Measurements from ENCODE around the gene NCF4. TPM values are rescaled to one million over a fixed set of nuclear protein-coding genes. Genes with fewer than 3 reads are reported as not detected.

The NCF4 gene
- total RNA-seq, 1 donor = 108 TPM

DNA sequence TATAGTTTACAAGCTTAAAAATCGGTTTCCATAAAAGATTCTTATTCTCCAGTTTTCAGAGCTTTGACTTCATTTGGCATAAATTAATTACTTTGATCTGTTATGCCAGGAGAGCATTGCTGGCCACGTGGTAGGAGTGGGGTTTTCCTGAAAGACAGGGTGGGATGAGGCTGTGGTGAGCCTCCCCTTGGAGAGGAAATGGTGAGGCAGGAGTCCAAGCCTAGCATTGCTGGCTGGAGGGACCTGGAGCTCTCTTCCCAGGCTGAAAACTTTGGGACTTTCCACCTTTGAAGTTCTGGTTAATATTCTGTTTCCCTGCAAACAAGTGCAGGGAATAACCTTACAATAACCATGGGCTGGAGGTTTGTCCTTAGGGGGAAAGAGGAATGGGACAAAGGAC, 31.5 kb downstream of the NCF4 start:
- no peak for DNase-seq (ENCODE audit: low read depth in 2 of 3, low spot score in 2 of 3)

DNA sequence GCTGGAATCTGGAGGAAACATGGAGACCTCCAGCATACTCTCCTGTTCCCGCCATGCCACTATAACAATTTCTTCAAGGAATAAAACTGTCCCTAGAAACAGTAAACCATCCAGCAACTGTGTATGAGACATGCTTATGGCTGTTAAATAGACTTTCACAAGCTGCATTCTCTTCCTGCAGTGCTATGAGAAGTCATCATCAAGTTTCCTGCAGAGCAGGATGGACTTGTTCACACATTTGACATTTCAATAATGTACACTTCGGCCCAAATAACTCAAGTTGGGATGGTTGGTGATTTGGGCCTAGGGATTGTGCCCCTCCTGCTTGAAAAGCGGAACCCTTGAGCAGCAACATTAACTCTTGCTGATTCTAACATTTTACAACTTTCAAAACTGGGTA, 32.5 kb downstream of the NCF4 start:
- DNase-seq (ENCODE audit: low read depth in 2 of 3, low spot score in 2 of 3) = no peak

DNA sequence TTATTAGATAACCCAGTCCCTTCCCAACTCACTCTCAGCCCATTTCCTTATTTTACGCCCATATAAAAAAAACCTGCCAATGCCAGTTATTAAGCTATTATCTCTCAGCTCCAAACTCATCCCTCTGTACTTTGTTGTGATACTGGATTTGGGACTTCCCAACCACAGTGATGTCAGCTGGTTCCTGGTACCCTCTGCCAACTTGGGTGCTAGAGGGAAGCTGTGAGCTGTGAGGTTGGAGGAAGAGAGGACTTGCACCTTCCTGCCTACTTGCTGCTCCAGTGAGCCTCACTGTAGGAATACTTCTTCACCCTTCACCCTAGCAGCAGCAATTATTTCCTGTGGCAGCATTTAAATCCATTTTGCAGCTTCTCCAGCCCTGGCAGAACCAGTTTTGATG, 33.5 kb downstream of the NCF4 start:
- DNase-seq (ENCODE audit: low read depth in 2 of 3, low spot score in 2 of 3) = no peak

DNA sequence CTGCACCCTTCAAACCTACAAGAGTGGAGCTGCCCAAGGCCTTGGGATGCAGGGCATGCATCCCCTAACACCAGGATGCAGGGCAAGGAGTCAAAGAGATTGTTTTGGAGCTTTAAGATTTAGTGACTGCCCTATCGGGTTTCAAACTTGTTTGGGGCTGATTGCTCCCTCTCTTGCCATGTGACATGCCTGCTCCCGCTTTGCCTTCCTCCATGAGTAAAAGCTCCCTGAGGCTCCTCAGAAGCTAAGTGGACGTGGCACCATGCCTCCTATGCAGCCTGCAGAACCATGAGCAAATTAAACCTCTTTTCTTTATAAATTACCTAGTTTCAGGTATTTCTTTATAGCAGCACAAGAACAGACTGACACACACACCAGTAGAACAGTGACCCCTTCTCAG, 36.8 kb downstream of the NCF4 start:
- no peak for DNase-seq (ENCODE audit: low read depth in 2 of 3, low spot score in 2 of 3)

DNA sequence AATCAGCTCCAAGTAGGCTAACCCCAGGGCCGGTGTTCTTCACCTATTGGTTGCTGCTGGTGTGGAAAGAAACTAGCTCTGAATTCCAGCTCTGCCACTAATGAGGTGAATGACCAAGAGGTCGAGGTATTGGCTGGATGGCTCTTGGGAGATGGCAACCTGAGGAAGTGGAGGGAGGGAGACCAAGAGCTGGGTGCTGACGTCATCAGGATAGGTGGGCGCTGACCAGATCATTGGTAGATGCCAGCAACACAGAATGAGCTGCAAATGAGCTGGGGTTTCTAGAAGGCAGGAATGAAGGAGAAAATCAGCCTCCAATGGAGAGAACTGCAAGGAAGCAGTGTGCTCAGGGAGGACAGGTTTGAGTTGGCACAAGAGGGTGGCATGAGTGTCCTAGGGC, 37.9 kb downstream of the NCF4 start:
- no peak for DNase-seq (ENCODE audit: low read depth in 2 of 3, low spot score in 2 of 3)

DNA sequence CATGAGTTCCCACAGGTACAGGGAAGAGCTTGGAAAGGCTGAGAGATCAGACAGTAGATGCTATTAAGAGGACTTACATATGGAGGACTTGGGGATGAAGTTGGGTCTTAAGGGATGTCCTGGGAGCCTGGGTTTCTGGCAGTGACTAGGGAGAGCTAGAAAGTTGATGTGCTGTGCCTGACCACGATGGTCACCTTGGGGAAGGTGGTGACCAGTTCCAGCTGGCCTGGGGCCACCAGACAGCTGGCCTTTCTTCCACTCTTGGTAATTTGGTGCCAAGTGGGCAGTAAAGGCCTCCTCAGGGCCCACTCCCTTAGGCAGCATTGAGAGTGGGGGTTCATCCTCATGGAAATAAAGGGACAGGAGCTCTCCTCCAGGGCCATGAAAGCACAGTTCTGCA, 38.7 kb downstream of the NCF4 start:
- no peak for DNase-seq (ENCODE audit: low read depth in 2 of 3, low spot score in 2 of 3)

DNA sequence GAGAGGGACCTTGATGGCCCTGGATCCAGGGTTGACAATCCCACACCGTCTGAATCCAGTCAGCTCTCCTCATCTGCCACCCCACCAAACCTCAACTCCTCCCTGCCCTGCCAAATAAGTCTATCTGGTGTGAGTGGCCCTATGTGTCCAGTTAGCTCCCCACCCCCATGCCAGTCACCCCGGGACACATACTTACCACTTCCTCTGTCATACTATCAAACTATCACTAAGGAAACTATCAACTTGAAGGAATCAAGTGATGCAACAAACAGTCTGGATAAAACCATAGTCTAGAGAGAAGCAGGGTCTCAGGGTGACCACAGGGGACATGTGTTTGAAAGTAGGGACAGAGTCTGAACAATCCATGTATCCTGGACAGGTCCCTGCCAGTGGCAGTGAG, 39.4 kb downstream of the NCF4 start:
- peak in 1 of 3 donors; percentile 14 for DNase-seq (ENCODE audit: low read depth in 2 of 3, low spot score in 2 of 3)

DNA sequence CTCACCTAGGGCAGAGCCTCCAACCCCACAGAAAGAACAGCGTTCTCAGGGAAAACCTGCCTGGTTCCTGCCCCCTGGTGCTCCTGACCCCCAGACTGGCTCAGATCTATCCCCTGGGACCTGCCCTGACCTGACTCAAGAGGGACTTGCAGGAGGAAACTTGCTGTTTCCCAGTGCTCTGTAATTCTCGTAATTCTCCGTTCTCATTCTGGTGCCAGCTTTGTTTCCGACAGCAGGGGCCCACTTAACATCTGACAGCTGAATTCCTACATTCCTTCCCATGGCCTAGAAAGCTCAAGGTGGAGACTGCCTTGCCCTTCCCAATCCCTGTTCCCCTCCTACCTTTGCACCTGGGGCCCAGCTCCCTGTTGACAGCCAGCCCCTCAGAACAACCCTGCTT, 40.1 kb downstream of the NCF4 start:
- DNase-seq (ENCODE audit: low read depth in 2 of 3, low spot score in 2 of 3) = no peak

DNA sequence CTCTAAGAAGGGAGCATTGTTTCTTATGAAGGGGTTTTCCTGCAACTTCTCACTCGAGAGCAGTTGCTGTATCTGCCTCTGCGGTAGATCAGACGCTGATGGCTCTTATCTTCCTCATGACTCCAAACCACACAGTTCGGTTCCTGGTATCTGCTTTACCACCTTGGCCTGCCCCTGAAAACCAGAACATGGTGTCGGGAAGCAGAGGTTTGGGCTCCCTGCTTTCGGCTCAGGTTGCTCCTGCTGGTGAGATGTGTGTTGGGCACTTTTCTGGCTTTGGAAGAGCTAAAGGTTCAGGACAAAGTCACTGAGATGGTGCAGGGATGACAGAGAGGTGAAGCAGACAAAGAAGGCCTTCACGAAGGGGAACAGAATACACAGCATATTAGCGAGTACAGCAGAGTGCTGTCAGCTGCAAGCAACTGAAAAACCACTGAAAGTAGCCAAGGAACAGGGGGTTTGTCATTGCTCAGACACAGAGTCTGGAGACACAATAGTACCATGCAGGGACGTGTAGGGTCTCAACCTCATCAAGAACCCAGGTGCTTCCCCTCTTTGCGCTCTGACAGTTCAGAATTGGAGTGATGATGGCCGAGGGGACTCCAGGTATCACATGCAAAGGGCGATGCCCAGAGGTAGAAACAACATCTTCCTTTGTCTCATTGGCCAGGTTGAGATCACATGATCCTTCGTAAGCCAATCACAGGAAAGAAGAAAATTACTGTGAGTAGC, 40.8 kb downstream of the NCF4 start:
- DNase-seq (ENCODE audit: low read depth in 2 of 3, low spot score in 2 of 3) = peak in 2 of 3 donors; percentile 62 to 80

DNA sequence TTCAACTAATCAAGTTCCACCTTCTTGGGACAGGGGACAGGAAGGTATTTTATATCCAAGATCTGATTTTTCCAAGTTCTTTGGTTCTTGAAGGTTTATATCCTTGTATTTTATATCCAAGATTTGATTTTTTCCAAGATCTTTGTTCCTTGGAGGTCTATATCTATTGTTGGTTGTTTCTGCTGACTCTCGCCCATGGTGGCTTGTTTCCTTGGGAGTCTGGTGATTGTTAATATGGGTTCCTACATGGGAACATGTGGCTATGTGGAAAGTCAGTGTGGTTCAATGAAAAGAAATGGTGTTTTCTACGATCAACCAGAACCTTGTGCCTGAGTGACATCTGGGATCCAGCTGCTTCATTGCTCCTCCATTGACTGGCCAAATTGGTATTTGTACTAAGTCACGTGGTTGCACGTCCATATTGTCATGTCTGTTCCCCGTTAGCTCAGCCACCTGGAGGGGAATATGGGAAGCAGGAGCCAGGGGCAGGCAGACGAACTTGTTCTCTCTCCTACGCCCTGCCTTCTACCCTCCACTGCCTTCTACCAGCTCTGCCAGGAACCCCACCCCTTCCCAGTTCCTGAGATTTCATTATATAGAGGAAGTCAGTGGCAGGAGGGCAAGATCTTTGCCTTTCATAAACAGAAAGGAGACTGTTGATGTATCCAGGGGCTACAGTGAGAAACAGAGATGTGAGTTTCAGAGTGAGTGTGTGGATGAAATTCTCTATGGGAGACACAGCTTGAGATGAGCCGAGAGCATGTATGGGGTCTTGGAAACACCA, 41.5 kb downstream of the NCF4 start:
- DNase-seq (ENCODE audit: low read depth in 2 of 3, low spot score in 2 of 3) = peak in 1 of 3 donors; percentile 32

DNA sequence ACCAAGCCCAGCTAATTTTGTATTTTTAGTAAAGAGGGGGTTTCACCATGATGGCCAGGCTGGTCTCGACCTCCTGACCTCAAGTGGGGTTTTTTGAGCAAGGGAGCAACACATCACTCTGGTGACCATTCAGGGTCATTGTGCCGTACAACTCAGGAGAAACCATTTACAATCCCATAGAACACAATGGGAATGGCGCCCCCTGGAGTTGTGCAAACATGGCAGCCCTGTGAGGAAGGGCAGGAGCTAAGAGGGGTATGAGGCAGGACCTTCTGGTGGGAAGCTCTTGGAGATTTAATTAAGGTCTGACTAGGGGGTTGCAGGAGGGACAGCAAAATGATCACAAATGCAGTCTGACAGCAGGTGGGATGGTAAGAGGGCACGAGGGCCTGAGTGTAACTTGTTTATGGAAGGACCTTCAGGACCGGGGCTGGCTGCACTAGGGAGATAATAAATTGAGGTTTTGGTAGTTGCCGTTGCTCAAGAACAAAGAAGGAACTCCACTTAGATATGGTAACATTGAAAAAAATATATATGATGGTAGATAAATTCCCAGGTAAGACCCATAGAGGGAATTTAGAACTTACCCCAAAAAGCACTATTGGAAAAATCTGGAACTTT, 43.6 kb downstream of the NCF4 start:
- peak in 2 of 3 donors; percentile 54 to 69 for DNase-seq (ENCODE audit: low read depth in 2 of 3, low spot score in 2 of 3)

DNA sequence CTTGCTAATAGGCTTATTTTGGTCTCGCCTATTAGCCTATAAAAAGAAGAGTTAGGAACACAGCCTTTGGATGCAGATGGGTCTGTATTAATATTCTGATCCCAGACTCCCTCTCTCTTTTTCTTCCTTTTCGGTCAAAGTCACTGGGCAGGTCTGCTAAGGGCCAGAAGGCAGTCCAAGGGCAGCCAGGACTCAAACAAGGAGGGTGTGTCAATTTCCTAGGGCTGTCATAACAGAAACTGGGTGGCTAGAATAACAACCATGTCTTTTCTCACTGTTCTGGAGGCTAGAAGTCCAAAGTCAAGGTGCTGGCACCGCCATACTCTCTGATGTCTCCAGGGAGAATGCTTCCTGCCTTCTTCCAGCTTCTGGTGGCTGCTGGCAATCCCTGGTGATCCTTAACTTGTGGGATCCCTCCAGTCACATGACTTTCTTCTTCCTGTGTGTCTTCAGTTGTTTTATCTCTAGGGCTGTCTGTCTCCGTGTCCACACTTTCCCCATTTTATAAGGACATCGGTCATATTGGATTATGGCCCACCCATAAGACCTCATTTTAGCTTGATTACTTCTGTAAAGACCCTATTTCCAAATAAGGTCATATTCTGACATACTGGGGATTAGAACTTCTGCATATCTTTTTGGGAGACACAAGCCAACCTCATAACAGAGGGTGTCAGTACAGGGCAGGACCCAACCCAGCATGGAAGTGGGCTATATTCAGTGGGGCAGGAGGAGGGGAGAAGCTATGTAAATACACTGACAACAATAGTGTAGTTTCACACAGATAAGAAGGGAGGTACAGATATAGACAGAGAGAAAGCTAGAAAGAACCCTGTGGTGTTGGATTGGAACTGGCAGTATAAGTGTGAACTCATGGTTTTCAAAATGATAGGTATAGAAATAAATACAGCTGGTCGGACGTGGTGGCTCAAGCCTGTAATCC, 46.7 kb downstream of the NCF4 start:
- no peak for DNase-seq (ENCODE audit: low read depth in 2 of 3, low spot score in 2 of 3)

DNA sequence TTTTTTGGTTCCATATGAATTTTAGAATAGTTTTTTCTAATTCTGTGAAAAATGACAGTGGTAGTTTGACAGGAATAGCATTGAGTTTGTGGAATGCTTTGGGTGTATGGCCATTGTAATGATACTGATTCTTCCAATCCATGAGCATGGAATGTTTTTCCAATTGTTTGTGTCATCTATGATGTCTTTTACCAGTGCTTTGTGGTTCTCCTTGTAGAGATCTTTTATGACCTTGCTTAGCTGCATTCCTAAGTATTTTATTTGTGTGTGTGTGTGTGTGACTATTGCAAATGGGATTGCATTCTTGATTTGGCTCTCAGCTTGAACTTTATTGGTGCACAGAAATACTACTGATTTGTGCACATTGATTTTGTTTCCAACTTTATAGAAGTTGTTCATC, 49.7 kb downstream of the NCF4 start:
- no peak for DNase-seq (ENCODE audit: low read depth in 2 of 3, low spot score in 2 of 3)

DNA sequence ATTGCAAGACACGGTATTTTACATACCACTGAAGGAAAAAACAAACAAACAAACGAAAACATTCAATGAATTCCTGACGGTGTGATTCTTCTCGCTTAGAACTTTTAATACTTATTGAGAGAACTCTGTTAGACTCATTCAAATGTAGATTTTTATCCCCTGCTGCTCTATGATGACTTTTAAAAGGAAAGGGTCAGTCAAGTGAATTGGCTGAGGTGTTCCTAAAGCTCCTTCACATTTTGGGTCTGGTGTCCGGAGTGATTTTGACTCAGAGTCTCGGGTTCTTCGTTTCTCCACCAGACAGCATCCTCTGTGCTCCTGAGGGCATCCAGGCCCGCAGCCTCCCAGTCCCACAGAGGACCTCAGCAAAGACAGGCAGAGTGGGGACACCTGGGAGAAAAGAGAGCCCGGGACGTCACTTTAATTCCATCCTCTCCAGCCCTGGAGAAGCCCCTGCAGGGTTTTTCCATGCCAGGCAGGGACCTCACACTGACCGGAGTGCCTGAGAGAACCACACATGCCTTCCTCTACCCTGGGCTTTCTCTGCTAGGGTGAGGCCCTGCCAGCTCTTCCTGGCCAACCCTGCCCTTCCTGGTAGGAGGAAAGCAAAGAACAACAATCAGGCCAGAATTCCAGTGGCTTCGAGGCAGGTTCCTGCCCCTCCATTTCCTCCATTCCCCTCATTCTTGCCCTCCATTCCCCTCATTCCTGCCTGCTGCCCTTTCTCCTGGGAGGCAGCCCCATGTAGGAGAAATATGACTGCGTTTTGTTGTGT, 51.3 kb downstream of the NCF4 start:
- DNase-seq (ENCODE audit: low read depth in 2 of 3, low spot score in 2 of 3) = no peak

DNA sequence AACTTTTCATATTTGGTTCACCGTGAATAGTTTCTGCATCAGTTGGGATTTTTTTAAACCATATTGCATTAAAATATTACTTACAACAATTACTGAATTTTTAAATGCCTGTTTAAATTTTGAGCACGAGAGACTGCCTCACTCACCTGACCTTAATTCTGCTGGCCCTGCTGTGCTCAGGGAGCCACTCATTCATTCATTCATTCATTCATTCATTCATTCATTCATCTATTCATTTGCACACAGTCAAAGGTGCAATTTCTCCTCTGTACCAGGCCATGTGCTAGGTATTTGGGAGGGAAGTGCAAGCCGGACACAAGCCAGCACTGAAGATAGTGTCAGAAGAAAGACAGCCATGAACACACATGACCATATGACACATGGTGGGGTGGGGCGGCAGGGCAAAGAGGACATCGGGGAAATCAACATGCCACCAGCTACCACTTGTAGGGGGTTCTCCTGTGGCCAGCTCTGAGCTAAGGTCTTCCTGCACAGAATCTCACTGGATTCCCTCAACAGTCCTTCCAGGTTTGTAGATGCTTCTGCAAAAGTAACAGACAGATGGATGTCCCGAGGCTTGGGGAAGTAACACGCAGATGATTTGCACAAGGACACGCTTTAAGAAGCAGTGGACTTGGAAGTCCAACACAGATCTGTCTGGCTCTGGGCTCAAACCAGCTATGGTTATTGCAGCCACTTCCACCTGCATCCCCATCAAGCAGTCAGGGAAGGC, 52.1 kb downstream of the NCF4 start:
- DNase-seq (ENCODE audit: low read depth in 2 of 3, low spot score in 2 of 3) = no peak

DNA sequence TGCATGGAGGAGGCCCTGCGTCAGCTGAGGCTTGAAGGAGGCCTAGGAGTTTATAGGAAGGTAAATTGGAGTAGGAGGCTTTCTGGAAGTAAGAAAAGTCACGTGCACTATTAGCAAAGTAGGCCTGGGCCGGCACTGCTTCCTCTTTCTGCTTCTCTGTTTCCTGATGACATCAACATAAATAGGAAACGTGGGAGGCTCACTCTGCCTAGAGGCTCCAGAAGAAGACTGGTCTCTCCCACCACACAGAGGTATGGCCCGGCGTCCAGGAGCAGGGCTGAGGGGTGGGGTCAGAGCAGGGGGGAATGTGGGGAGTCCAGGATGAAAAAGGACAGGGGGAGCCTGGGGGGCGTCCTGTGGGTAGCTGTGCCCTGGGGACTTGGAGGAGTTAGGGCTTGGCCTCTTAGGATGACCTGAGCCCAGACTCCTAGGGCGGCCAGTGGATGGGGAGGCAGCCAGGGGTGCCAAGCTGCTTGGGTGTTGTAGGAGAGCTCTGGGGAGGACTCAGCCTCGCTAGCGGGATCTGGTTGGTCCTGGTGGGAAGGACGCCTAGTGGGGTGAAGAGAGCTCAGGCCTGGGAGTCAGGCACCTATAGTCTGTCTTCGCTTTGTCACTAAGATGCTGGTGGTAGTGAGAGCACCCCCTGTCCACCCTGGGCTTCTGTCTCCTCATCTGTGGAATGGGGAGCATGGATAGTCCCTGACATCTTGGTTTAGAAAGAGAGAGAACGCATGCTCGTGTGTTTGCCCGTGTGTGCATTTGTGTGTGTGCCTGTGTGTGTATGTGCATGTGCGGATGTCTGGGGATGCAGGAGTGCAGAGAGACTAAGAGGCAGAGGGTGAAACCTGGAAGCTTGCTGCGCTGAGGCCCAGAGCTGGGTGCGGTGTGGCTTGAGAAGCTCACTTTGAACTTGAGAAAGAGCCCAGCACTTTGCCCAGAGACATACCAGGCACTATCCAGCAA, 52.9 kb downstream of the NCF4 start, which contains the start of gene CSF2RB:
Gene CSF2RB, plus strand, starts transcription at position 202 of the 963 bp plus-strand sequence. CDS start 8,580 bp downstream, outside the sequence.
- peak in 2 of 3 donors; percentile 73 to 85 for DNase-seq (ENCODE audit: low read depth in 2 of 3, low spot score in 2 of 3)

DNA sequence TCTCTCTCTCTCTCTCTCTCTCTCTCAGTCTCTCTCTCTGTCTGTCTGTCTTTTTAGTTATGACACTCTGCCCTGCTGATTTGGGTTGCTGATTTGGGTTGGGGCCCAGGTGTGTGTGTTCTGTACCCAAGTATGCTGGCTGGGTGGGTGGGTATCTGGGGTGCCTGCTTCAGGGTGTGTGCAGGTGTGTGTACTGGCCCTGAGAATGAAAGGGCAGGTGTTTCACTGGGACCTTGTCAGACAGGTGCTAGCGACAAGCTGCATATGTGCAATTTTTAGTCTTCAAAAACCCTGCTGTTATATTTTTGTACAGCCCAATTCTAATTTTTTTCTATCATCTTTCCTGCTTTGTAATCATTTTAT, 53.6 kb downstream of the NCF4 start:
- DNase-seq (ENCODE audit: low read depth in 2 of 3, low spot score in 2 of 3) = no peak

DNA sequence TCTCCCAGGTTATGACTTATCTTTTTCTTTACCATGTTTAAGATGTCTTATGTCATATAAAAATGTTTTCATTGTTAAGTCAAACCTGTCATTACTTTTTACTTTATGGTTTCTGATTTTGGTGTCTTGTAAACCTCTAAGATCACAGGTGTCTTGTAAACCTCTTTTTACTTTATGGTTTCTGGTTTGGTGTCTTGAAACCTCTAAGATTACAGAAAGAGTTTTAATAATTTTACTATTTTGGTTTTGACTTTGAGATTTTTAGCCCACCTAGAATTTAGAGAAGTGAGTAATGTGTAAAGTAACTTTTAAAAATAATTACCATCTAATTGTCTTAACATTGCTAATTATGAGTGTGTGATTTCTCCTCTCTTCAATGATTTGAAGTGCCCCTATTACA, 55.2 kb downstream of the NCF4 start:
- DNase-seq (ENCODE audit: low read depth in 2 of 3, low spot score in 2 of 3) = no peak

All from hematopoietic multipotent progenitor cell (in vitro differentiated cells).